H7 (cell line): Measurements from ENCODE around the gene MAP7D2. TPM values are rescaled to one million over a fixed set of nuclear protein-coding genes. Genes with fewer than 3 reads are reported as not detected.
"Not testable (repeated sequence)": the region's sequence is repeated elsewhere in the genome, so short reads cannot be mapped to it uniquely, and the experiment has no call there.

Source experiments
- DNase-seq: peaks from one replicate; pipeline ENCODE4 v3.0.0; 2012
- H3K27me3 ChIP-seq: 2 replicates; pipeline ENCODE4 v1.6.0; 2011; ENCODE audit warnings: mild to moderate bottlenecking, low read length; ENCODE audit not compliant: control insufficient read depth, insufficient read depth
- H3K36me3 ChIP-seq: replicated peaks from 2 replicates; pipeline ENCODE4 v1.5.1; 2011; ENCODE audit warnings: low read length; ENCODE audit not compliant: control insufficient read depth, insufficient read depth
- H3K4me3 ChIP-seq: 2 replicates; pipeline ENCODE4 v1.5.1; 2011; ENCODE audit warnings: low read depth, mild to moderate bottlenecking, control low read depth, low read length, moderate library complexity; ENCODE audit not compliant: insufficient read depth
- total RNA-seq: library from RNA; depleted of rRNA; stranded (reverse); fragments of >200 nt; shearing (Covaris generic); gene quantifications from 2 replicates; pipeline ENCODE4 v1.2.3, GENCODE V29; 2014; rRNA removed

Gene MAP7D2
- 0.07 and 0.45 TPM in 2 replicates for total RNA-seq

DNA sequence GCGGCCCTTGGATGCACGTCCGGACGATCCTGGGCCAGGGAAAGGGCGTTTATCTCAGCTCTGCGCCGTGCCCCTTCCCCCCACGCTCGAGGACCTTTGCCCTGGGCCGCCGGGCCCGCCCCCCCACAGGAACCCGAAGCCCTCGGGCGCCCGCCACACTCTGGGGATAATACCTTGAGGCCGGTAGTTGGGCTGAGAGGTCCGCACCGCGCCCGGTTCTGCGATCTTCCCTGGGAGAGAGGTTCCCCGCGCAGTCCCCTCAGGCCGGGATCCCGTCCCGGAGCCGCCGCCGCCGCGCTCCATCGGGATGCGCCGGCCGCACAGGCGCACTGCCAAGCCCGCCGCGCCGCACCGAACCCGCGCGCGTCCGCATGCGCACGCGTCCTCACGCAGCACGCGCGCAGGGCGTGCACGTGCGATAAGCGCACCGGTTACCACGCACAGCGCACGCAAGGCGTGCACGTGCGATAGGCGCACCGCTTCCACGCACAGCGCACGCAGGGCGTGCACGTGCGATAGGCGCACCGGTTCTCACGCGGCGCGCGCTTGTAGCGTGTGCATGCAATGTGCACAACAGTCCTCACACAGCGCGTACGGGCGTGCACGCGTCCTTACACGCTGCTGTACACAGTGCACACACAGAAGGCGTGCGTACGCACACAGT is at the start of gene MAP7D2:
MAP7D2 (minus strand) TSS at position 331 of the 664 bp plus-strand sequence; CDS start at position 303, 28 bp downstream.
- DNase-seq = peak; percentile 74
- H3K36me3 ChIP-seq = no peaks in the 10 kb centered on the region
- H3K27me3 ChIP-seq = peaks cover 19% of the 10 kb centered on the region
- H3K4me3 ChIP-seq = peak within 1 kb of the TSS; percentile 33

GRCh38 chrX:20162516-20162915 is 45.8 kb upstream of the MAP7D2 start:
- not testable (repeated sequence) for DNase-seq, H3K27me3 ChIP-seq, H3K36me3 ChIP-seq, H3K4me3 ChIP-seq

- Histone ChIP-seq H3K36me3 (no peaks in the 10 kb centered on the region; the same call in 1 of the 2 replicates), H3K4me3 (no peak overlapping the region), H3K27me3 (no peaks in the 10 kb centered on the region)
- DNase-seq = no peak
Measured at GRCh38 chrX:20159797-20160385, 43.2 kb upstream of the MAP7D2 start.

- Histone ChIP-seq H3K27me3 (no peaks in the 10 kb centered on the region), H3K36me3 (no peaks in the 10 kb centered on the region; the same call in 1 of the 2 replicates), H3K4me3 (no peak overlapping the region)
- DNase-seq = no peak
Measured at GRCh38 chrX:20151689-20152088, 35.0 kb upstream of the MAP7D2 start.

DNA sequence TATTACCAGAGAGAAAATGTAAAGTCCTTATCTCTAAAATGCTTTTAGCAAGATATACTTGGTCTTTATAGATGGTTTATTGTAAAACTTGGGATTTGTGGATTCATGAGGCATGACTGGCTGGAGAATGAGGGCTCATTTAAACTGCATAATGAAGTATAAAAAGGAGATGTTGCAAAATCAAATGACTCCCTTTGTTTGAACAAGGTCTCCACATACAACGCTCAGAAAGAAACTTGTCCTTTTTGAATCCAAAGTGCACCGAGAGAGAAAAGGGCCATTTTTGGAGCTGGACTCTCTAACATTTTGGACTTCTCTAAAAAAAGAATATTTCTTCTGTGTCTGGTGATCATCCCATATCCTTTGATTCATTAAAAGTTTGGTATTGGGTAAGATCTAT is 32.6 kb upstream of the MAP7D2 start:
- H3K4me3 ChIP-seq = no peak overlapping the region
- DNase-seq = no peak
- H3K27me3 ChIP-seq = no peaks in the 10 kb centered on the region
- no peaks in the 10 kb centered on the region for H3K36me3 ChIP-seq

DNA sequence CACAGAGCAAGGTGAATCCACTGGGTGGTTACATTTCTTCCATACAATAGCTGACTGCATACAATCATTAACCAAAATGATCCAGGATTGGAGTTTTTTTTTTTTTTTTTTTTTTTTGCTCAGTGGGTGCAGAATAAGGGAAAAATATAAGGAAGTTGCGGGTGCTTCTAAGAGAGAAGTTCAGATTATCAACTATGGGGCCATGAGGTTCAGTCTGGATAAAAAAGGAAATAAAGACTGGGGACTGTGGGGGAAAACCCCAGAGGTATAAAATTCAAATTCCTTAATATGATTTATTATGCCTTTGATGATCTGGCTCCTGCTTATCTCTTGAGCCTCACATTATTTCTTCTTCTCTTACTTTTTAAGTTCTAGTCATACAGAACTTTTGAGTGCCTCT is 30.9 kb upstream of the MAP7D2 start:
- Histone ChIP-seq H3K36me3 (no peaks in the 10 kb centered on the region), H3K27me3 (no peaks in the 10 kb centered on the region), H3K4me3 (no peak overlapping the region)
- no peak for DNase-seq

- Histone ChIP-seq H3K4me3 (no peak overlapping the region), H3K27me3 (no peaks in the 10 kb centered on the region), H3K36me3 (no peaks in the 10 kb centered on the region)
- no peak for DNase-seq
Measured at GRCh38 chrX:20144491-20144890, 27.8 kb upstream of the MAP7D2 start.

DNA sequence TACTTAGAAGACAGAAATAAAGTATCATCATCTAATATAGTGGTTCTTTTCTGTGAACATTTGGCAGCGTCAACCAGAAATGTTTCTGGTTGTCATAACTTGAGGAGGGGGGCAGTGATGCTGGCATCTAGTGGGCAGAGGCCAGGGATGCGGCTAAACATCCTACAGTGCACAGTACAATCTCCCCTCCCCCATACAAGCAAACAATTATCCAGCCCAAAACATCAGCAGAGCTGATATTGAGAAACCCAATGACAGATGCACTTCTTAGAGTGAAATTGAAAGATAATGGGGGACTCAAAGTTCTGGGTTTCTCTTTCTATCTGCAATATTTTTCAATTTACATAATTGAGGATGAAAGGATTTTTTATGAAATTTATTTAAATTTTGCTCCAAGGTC is 26.9 kb upstream of the MAP7D2 start:
- DNase-seq = no peak

GRCh38 chrX:20143111-20143510 is 26.4 kb upstream of the MAP7D2 start:
- Histone ChIP-seq H3K36me3 (no peaks in the 10 kb centered on the region), H3K27me3 (no peaks in the 10 kb centered on the region), H3K4me3 (no peak overlapping the region)
- DNase-seq = no peak

More for the DNA sequence above, 26.9 kb upstream of the MAP7D2 start:
- no peaks in the 10 kb centered on the region for H3K27me3 ChIP-seq
- H3K4me3 ChIP-seq = no peak overlapping the region
- no peaks in the 10 kb centered on the region for H3K36me3 ChIP-seq

- Histone ChIP-seq H3K36me3 (peaks cover 2% of the 10 kb centered on the region), H3K4me3 (peak within 1 kb of the TSS; percentile 75), H3K27me3 (no peaks in the 10 kb centered on the region)
- peak; percentile 88 for DNase-seq
Measured at GRCh38 chrX:20141281-20142220, 24.8 kb upstream of the MAP7D2 start, which contains the start of gene EIF1AX. EIF1AX (minus strand) TSS chrX:20141838; CDS start chrX:20141640, 198 bp downstream.

GRCh38 chrX:20140420-20140819 is 23.7 kb upstream of the MAP7D2 start:
- DNase-seq = no peak
- Histone ChIP-seq H3K36me3 (peaks cover 2% of the 10 kb centered on the region), H3K4me3 (peak overlapping the region; percentile 75), H3K27me3 (no peaks in the 10 kb centered on the region)

- no peak overlapping the region for H3K4me3 ChIP-seq
- no peak for DNase-seq
- H3K27me3 ChIP-seq = no peaks in the 10 kb centered on the region
- H3K36me3 ChIP-seq = peaks cover 4% of the 10 kb centered on the region
Measured at GRCh38 chrX:20139966-20140365, 23.3 kb upstream of the MAP7D2 start.

- Histone ChIP-seq H3K27me3 (no peaks in the 10 kb centered on the region), H3K36me3 (peaks cover 8% of the 10 kb centered on the region), H3K4me3 (no peak overlapping the region)
- no peak for DNase-seq
Measured at GRCh38 chrX:20135944-20136343, 19.2 kb upstream of the MAP7D2 start.

- no peak overlapping the region for H3K4me3 ChIP-seq
- DNase-seq = no peak
- peaks cover 8% of the 10 kb centered on the region for H3K36me3 ChIP-seq
- H3K27me3 ChIP-seq = no peaks in the 10 kb centered on the region
Measured at GRCh38 chrX:20132666-20133065, 16.0 kb upstream of the MAP7D2 start.
